Naive thymus-derived CD8-positive, alpha-beta T cell (primary cell): ENCODE measurements around the gene CDSN. TPM values are rescaled to one million over a fixed set of nuclear protein-coding genes. Genes with fewer than 3 reads are reported as not detected.

Experiments used
- ATAC-seq, 2 donors: fragments of 150-1000 bp; cut with Tn5 transposase in 1 of 2; sonication (Bioruptor Pico), chemical (Tn5 transposase) in 1 of 2; 1 replicate in 1 of 2; 2 replicates in 1 of 2; pipeline ENCODE4 v1.10.0; 2021; ENCODE audit warnings: mild to moderate bottlenecking in 2 of 2, moderate library complexity in 2 of 2
- POLR2A ChIA-PET: fragments of 350-600 bp; sonication (Branson Sonifier 250); formaldehyde crosslinking; loops from one replicate; lab custom pipeline; 2021; ENCODE audit warnings: antibody characterized with exemption; lab: Charles Lee
- DNase-seq, 10 donors: peaks; one replicate each; pipeline versions ENCODE4 v3.0.0 to v3.0.0-alpha.2; 2020 to 2022
- H3K27ac Mint-ChIP-seq, 10 donors: one replicate each; pipeline ENCODE4 v1.8.0; 2020 to 2022; ENCODE audit warnings: mild to moderate bottlenecking in 10 of 10, mixed read lengths in 10 of 10, moderate library complexity in 4 of 10, inconsistent platforms in 1 of 10
- H3K27me3 Mint-ChIP-seq, 5 donors: one replicate each; pipeline ENCODE4 v1.8.0; 2021 to 2022; ENCODE audit warnings: mixed read lengths in 5 of 5
- H3K36me3 Mint-ChIP-seq, 3 donors: one replicate each; pipeline ENCODE4 v1.8.0; 2020 to 2022; ENCODE audit warnings: mixed read lengths in 3 of 3, mild to moderate bottlenecking in 2 of 3, inconsistent platforms in 1 of 3
- H3K4me1 Mint-ChIP-seq, 4 donors: one replicate each; pipeline ENCODE4 v1.8.0; 2021 to 2022; ENCODE audit warnings: mixed read lengths in 4 of 4
- H3K4me3 Mint-ChIP-seq, 10 donors: one replicate each; pipeline ENCODE4 v1.8.0; 2020 to 2022; ENCODE audit warnings: mild to moderate bottlenecking in 10 of 10, mixed read lengths in 10 of 10, moderate library complexity in 6 of 10, inconsistent platforms in 1 of 10
- H3K9me3 Mint-ChIP-seq, 9 donors: one replicate each; pipeline ENCODE4 v1.8.0; 2020 to 2022; ENCODE audit warnings: mixed read lengths in 9 of 9, mild to moderate bottlenecking in 3 of 9, inconsistent platforms in 1 of 9, moderate library complexity in 1 of 9
- polyA plus RNA-seq, 3 donors: library from polyadenylated mRNA; unstranded; fragments of 300-500 nt; fragmentation: Illumina TruSeq; gene quantifications; one replicate each; pipeline ENCODE4 v1.2.3, GENCODE V29; 2021
- total RNA-seq, 8 experiments: library from RNA in 2 of 8; stranded (reverse) in 2 of 8; gene quantifications; one replicate each; pipeline ENCODE4 v1.2.3 and lab custom pipeline; 2021 to 2026

Gene CDSN
- total and polyA plus RNA-seq, 5 experiments from 2014 or later = not detected

DNA sequence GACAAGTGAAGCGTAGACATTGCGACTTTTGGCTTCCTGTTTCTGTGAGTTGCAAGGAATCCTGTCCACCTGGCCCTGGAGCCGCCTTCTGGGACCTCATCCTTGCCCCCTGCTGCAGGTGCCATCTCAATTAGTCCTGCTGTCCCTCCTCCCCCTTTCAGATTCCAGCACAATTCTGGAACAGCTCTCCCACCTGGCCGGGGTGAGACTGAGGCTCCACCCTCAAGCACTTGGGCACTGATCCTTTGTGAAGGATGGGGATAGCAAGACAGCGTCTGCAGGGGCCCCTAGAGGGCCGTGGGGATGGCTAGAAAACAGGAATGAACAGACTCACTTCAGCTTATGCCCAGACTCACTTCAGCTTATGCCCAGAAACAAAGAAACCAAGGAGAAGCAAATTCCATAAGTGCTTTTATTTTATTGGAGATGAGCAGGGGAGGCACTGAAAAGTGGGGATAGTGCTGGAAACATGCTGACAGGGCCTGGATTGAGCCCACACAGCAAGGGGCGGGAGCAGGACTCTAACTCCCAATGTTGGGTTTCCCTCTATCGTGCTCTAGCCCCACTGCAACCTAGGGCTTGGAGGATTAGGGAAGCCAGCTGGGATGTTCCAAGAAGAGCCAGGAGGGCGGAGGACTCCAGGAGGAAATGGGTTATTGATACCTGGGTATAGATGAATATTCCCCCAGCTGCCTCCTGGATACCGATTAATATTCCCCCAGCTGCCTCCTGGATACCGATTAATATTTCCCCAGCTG, 9.2 kb downstream of the CDSN start:
- H3K4me1 Mint-ChIP-seq = peaks cover 3 to 8% (median 5%) of the 10 kb centered on the region in 4 donors
- H3K4me3 Mint-ChIP-seq = no peak overlapping the region
- H3K9me3 Mint-ChIP-seq = no peaks in the 10 kb centered on the region
- ATAC-seq = no peak
- POLR2A ChIA-PET = interaction anchor here (1.2 kb wide), 1 partner anchor 20 kb away, joined by 4 read pairs; no protein-coding TSS in a partner anchor
- peak overlapping the region in 1 of 10 donors; percentile 1 for H3K27ac Mint-ChIP-seq
- DNase-seq = no peak
- H3K27me3 Mint-ChIP-seq = peaks cover 2 to 15% (median 8%) of the 10 kb centered on the region in 5 donors
- no peaks in the 10 kb centered on the region for H3K36me3 Mint-ChIP-seq

DNA sequence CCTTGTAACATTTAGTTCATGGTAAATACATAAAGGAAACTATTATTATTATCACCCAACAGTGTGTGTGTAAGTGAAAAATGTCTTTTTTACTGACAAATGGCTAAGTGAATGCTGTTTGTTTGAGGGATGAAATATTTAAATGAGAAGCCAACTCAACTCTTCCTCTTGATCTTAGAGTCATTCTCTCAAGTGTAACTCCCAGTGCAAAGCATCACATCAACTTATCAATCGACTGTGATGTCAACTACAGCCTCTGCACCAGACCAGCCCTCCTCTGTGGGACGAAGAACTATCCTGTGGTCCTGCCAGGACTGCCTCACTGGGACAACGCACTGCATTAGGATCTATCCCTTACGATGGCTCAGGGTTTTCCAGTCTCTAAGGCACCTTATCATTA, 13.2 kb downstream of the CDSN start:
- Mint-ChIP-seq H3K27me3 (peaks cover 0 to 11% (median 6%) of the 10 kb centered on the region in 5 donors), H3K4me1 (peaks cover 3 to 6% (median 4%) of the 10 kb centered on the region in 4 donors), H3K9me3 (no peaks in the 10 kb centered on the region), H3K4me3 (no peak overlapping the region), H3K36me3 (no peaks in the 10 kb centered on the region), H3K27ac (no peak overlapping the region)
- ATAC-seq (no peak), DNase-seq (no peak)
- POLR2A ChIA-PET = no interaction called here

DNA sequence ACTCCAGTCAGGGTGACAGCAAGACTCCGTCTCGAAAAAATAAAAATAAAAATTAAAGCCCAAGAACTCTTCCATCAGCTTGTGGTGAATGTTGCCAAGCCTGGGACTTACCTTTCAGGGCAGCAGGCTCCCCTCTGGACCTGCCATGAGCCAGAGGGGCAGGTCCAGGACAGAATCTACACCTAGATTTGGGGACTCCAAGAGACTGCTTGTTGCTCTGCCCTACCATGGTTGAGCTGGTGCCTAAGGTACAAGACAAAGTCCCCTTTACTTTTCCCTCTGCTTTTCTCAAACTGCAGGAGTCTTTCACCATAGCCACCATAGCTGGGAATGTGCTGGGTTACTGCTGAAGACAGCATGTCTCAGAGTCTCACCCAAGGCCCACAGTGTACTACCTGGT, 17.1 kb downstream of the CDSN start:
- no peaks in the 10 kb centered on the region for H3K27me3 Mint-ChIP-seq
- POLR2A ChIA-PET = interaction anchor here (0.8 to 1.5 kb wide), 4 partner anchors 9 to 24 kb away, joined by 3 to 6 read pairs (median 4); partner anchors contain the start of gene C6orf15
- no peak overlapping the region for H3K4me3 Mint-ChIP-seq
- ATAC-seq = no peak
- H3K4me1 Mint-ChIP-seq = peaks cover 3 to 6% (median 4%) of the 10 kb centered on the region in 4 donors
- no peaks in the 10 kb centered on the region for H3K36me3 Mint-ChIP-seq
- no peaks in the 10 kb centered on the region for H3K9me3 Mint-ChIP-seq
- H3K27ac Mint-ChIP-seq = peak overlapping the region in 1 of 10 donors; percentile 60
- no peak for DNase-seq

DNA sequence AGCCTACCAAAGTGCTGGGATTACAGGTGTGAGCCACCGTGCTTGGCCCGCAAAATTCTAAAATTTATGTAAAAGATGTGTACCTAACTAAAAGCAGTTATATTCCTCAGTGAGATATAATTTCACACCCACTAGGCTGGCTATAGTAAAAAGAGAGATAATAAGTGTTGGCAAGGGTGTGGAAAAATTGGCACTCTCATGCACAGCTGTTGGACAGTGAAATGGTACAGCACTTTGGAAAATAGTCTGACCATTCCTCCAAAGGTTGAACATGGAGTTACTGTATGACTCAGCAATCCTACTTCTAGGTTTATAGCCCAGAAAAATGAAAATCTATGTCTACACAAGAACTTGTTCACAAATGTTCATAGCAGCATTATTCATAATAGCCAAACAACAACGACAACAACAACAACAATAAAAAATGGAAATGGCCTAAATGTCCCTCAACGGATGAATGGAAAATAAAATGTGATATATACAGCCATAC, 21.8 kb downstream of the CDSN start:
- no peak overlapping the region for H3K4me3 Mint-ChIP-seq
- POLR2A ChIA-PET = interaction anchor here (0.6 kb wide), 1 partner anchor 16 kb away, joined by 3 read pairs; the partner anchor contains the start of gene PSORS1C1

DNA sequence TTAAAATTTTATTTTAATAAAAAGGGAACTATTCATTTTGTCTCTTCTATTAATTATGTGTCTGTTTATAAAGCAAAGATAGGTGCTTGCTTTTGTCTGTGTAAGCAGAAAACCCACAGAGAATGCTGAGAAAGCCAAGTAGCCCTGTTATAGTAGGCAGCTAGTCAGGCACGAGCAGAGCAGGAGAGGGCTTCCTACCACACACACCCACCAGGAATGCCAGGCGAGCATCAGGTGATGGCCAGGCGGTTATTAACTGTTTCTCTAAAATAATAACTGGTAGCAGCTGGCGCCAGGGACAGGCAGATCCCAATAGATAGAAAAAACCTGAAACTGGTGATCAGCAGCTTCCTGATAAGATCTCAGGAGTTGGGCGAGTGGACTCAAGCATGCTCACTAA, 23.6 kb downstream of the CDSN start:
- Mint-ChIP-seq H3K27ac (peak overlapping the region in 4 of 10 donors; percentile 63 to 86 (median 74)), H3K27me3 (no peaks in the 10 kb centered on the region), H3K4me1 (peaks cover 20 to 44% (median 42%) of the 10 kb centered on the region in 4 donors), H3K36me3 (no peaks in the 10 kb centered on the region), H3K9me3 (no peaks in the 10 kb centered on the region), H3K4me3 (peak overlapping the region in 4 of 10 donors; percentile 22 to 54 (median 34))
- DNase-seq (no peak), ATAC-seq (no peak)
- POLR2A ChIA-PET = interaction anchor here (0.6 to 1.1 kb wide), 5 partner anchors 9 to 436 kb away, joined by 3 to 4 read pairs (median 4); no protein-coding TSS in a partner anchor

More for the DNA sequence above, 21.8 kb downstream of the CDSN start:
- Mint-ChIP-seq H3K4me1 (peaks cover 24 to 48% (median 42%) of the 10 kb centered on the region in 4 donors), H3K27ac (no peak overlapping the region), H3K27me3 (no peaks in the 10 kb centered on the region), H3K9me3 (no peaks in the 10 kb centered on the region), H3K36me3 (no peaks in the 10 kb centered on the region)
- no peak for ATAC-seq
- no peak for DNase-seq

DNA sequence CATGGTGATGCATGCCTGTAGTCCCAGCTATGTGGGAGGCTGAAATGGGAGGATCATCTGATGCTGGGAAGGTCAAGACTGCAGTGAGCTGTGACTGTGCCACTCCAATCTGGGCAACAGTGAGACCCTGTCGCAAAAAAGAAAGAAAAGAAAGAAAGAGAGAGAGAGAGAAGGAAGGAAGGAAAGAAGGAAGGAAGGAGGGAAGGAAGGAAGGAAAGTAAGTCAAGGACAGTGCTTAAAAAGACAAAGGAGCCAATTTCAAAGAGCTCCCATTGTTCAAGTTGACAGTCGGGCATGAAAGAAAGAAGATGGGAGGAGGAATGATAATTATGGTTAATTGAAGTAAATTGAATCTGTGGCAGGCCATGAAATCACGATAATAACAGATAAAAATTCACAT, 24.0 kb downstream of the CDSN start:
- H3K9me3 Mint-ChIP-seq = no peaks in the 10 kb centered on the region
- H3K27ac Mint-ChIP-seq = peak overlapping the region in 5 of 10 donors; percentile 41 to 99 (median 86)
- peaks cover 20 to 44% (median 42%) of the 10 kb centered on the region in 4 donors for H3K4me1 Mint-ChIP-seq

DNA sequence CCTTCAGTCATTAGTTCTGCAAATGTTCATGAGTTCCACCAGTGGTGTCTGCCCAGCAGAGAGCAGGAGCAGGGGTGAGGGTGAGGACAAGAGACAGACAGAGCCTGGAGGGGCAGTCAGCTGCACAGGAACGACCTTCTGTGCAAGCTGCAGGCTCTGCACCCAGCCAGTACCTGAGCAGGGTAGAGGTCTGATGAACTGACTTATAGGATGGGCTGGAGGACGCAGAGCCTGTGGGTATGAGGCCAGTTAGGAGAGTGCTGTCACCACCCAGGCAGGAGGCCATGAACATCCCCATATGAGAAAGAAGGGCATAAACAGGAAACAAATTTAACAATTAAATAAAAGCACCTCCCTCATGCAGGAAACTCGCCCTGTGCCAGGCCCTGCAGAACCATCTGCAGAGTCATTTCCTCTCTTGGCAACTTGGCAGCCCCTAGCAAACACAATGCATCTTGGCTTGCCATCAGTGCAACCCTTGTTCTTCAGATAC, 25.8 kb downstream of the CDSN start:
- Mint-ChIP-seq H3K4me3 (peak overlapping the region; percentile 57 to 83 (median 73)), H3K9me3 (no peaks in the 10 kb centered on the region), H3K4me1 (peaks cover 20 to 44% (median 42%) of the 10 kb centered on the region in 4 donors), H3K27me3 (no peaks in the 10 kb centered on the region), H3K27ac (peak overlapping the region; percentile 90 to 99 (median 93)), H3K36me3 (no peaks in the 10 kb centered on the region)
- POLR2A ChIA-PET = interaction anchor here (0.6 to 2.0 kb wide), 14 partner anchors 8 to 377 kb away, joined by 3 to 16 read pairs (median 3); partner anchors contain the start of genes MDC1, MICA and PSORS1C1
- peak in 9 of 10 donors; percentile 19 to 78 (median 46) for DNase-seq
- ATAC-seq = peak; percentile 88 to 89

More for the DNA sequence above, 24.0 kb downstream of the CDSN start:
- DNase-seq = no peak
- POLR2A ChIA-PET = interaction anchor here (0.9 to 1.1 kb wide), 3 partner anchors 9 to 140 kb away, joined by 3 to 4 read pairs (median 4); no protein-coding TSS in a partner anchor
- no peak for ATAC-seq
- Mint-ChIP-seq H3K27me3 (no peaks in the 10 kb centered on the region), H3K4me3 (peak overlapping the region in 4 of 10 donors; percentile 13 to 66 (median 48)), H3K36me3 (no peaks in the 10 kb centered on the region)

DNA sequence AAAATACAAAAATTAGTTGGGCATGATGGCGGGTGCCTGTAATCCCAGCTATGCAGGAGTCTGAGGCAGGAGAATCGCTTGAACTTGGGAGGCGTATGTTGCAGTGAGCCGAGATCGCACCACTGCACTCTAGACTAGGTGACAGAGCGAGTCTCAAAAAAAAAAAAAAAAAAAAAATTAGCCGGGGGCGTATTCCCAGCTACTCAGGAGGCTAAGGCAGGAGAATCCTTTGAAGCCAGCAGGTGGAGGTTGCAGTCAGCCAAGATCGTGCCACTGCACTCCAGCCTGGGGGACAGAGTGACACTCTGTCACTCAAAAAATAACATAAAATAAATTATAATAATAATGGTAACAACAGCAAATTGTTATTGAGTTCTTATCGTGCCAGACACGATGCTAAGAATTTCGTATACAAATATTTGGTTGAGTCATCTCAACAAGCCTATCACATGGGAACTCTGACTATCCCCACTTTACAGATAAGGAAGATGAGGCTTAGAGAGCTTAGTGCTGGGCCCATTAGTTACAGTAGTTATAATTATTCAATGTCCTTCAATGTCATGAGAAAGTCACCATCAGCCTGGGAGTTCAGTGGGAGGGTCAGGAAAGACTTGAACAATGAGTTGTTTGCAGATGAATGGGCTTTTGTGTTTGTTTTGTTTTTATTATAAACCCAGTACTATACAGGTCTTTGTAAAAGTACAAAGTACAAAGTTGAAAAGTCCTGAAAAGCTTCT, 27.3 kb downstream of the CDSN start:
- Mint-ChIP-seq H3K4me3 (no peak overlapping the region), H3K36me3 (no peaks in the 10 kb centered on the region), H3K27me3 (no peaks in the 10 kb centered on the region), H3K9me3 (no peaks in the 10 kb centered on the region), H3K4me1 (peaks cover 20 to 44% (median 42%) of the 10 kb centered on the region in 4 donors), H3K27ac (peak overlapping the region in 6 of 10 donors; percentile 7 to 99 (median 42))
- no peak for ATAC-seq
- POLR2A ChIA-PET = interaction anchor here (0.6 to 2.0 kb wide), 11 partner anchors 9 to 626 kb away, joined by 3 to 16 read pairs (median 4); partner anchors contain the start of genes MICA, TCF19 and VARS2
- DNase-seq = no peak

DNA sequence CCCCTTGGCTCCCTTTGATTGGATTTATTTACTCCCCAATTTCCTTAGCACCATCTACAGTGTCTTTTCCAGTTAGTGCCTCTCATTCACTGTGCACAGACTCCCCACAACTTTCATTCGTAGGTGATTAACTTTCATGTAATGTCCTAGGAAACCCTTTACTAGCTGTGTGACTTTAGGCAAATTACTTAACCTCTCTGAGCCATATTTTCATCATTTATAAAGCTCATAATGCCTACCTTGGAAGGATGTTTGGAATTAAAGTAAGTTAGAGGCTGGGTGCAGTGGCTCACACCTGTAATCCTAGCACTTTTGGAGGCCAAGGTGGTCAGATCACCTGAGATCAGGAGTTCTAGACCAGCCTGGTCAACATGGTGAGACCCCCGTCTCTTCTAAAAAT, 28.0 kb downstream of the CDSN start:
- POLR2A ChIA-PET = interaction anchor here (0.6 to 2.0 kb wide), 4 partner anchors 13 to 625 kb away, joined by 3 to 16 read pairs (median 5); partner anchors contain the start of gene TCF19
- ATAC-seq (no peak), DNase-seq (no peak)
- Mint-ChIP-seq H3K4me1 (peaks cover 20 to 44% (median 41%) of the 10 kb centered on the region in 4 donors), H3K9me3 (no peaks in the 10 kb centered on the region), H3K4me3 (no peak overlapping the region), H3K27ac (peak overlapping the region in 3 of 10 donors; percentile 5 to 35 (median 21)), H3K36me3 (no peaks in the 10 kb centered on the region), H3K27me3 (peaks cover 0 to 2% (median 0%) of the 10 kb centered on the region in 5 donors)

DNA sequence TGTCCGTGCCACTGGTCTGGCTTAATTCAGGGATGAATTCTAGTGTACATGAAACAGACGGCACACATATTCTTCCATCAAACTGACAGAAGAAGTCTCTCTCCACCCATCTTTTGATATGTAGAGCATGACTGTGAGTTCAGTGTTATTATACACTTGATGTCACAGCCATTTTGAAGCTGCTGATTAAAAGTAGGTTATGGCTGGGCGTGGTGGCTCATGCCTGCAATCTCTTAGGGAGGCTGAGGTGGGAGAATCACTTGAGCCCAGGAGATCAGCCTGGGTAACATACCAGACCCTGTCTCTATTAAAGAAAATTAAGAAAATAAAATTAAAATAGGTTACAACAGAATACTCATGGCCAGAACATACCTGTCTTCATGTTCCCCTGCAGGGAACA, 28.6 kb downstream of the CDSN start:
- Mint-ChIP-seq H3K4me1 (peaks cover 19 to 44% (median 38%) of the 10 kb centered on the region in 4 donors), H3K9me3 (no peaks in the 10 kb centered on the region), H3K4me3 (no peak overlapping the region), H3K36me3 (no peaks in the 10 kb centered on the region), H3K27me3 (peaks cover 0 to 2% (median 0%) of the 10 kb centered on the region in 5 donors), H3K27ac (peak overlapping the region in 4 of 10 donors; percentile 21 to 35 (median 28))
- POLR2A ChIA-PET = interaction anchor here (0.6 kb wide), 1 partner anchor 262 kb away, joined by 3 read pairs; no protein-coding TSS in a partner anchor
- ATAC-seq (no peak), DNase-seq (no peak)

DNA sequence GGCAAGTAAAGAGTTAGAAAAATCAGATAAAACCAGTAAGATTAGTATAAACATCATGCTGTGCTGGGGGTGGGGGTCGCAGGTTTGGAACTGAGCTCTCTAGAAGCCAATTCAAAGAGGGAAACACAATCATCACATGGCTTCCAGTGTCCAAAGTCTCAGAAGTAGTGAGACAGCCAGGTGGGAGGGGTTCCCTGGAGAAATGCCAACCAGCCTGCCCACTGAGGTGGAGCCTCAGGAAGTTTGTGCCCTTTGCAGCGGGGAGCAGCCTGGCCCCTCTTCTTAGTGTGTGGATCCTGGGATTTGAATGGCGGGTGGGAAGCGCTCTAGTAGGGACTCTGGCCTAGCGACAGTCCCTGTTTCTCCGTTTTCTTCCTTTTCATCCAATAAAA, 29.3 kb downstream of the CDSN start:
- no peak for DNase-seq
- ATAC-seq = no peak
- Mint-ChIP-seq H3K27me3 (peaks cover 0 to 2% (median 0%) of the 10 kb centered on the region in 5 donors), H3K9me3 (no peaks in the 10 kb centered on the region), H3K36me3 (no peaks in the 10 kb centered on the region), H3K27ac (peak overlapping the region in 3 of 10 donors; percentile 19 to 66 (median 27)), H3K4me3 (no peak overlapping the region), H3K4me1 (peaks cover 15 to 38% (median 31%) of the 10 kb centered on the region in 4 donors)
- POLR2A ChIA-PET = interaction anchor here (0.7 kb wide), 1 partner anchor 20 kb away, joined by 4 read pairs; no protein-coding TSS in a partner anchor
